Cardiac muscle cell (in vitro differentiated cells and primary cell): ENCODE results near the gene CDH23. TPM values are rescaled to one million over a fixed set of nuclear protein-coding genes. Genes with fewer than 3 reads are reported as not detected.

Experiments used
- DNase-seq, 2 donors: peaks; one replicate each; pipeline versions ENCODE4 v3.0.0 to v3.0.0-alpha.2; 2010 to 2017; ENCODE audit warnings: low read depth in 1 of 2, low spot score in 1 of 2
- H3K27ac ChIP-seq: fragments of 200-600 bp; sonication (generic); 2 replicates; pipeline ENCODE4 v1.5.1; 2016
- H3K27me3 ChIP-seq: fragments of 200-600 bp; sonication (generic); 2 replicates; pipeline ENCODE4 v1.6.0; 2016; ENCODE audit warnings: control low read depth
- H3K36me3 ChIP-seq: fragments of 200-600 bp; sonication (generic); 2 replicates; pipeline ENCODE4 v1.5.1; 2016; ENCODE audit warnings: control low read depth
- H3K4me1 ChIP-seq: fragments of 200-600 bp; sonication (generic); 2 replicates; pipeline ENCODE4 v1.8.1; 2017; ENCODE audit warnings: low read depth, mild to moderate bottlenecking, mixed run types
- H3K4me3 ChIP-seq: fragments of 200-600 bp; sonication (generic); 2 replicates; pipeline ENCODE4 v1.5.1; 2016; ENCODE audit warnings: mild to moderate bottlenecking
- H3K9me3 ChIP-seq: fragments of 200-600 bp; sonication (generic); 2 replicates; pipeline ENCODE4 v1.5.1; 2017; ENCODE audit warnings: low read depth, mild to moderate bottlenecking, control low read depth
- CTCF ChIP-seq: IDR thresholded peaks from 2 replicates; pipeline ENCODE4 v1.5.1; 2012; ENCODE audit warnings: low read depth, mild to moderate bottlenecking, low read length
- polyA plus RNA-seq: library from polyadenylated mRNA; unstranded; fragments of >200 nt; fragmentation: Nextera tagmentation; extraction: Ambion mirVana; gene quantifications from 2 replicates; pipeline ENCODE4 v1.2.1, GENCODE V29; 2016
- total RNA-seq: library from RNA; depleted of rRNA; stranded (reverse); fragments of >200 nt; gene quantifications from 2 replicates; pipeline ENCODE4 v1.2.3, GENCODE V29; 2016

The CDH23 gene
- total and polyA plus RNA-seq, 2 experiments from 2014 or later: 0.05 to 0.51 TPM

- Histone ChIP-seq H3K27ac (no peak overlapping the region), H3K4me3 (no peak overlapping the region), H3K36me3 (no peaks in the 10 kb centered on the region), H3K4me1 (peaks cover 6% of the 10 kb centered on the region), H3K27me3 (no peaks in the 10 kb centered on the region), H3K9me3 (no peaks in the 10 kb centered on the region)
- no peak for TF ChIP-seq CTCF
- no peak for DNase-seq
Observed at GRCh38 chr10:71651928-71652327, 255.2 kb downstream of the CDH23 start.

- H3K36me3 ChIP-seq: no peaks in the 10 kb centered on the region
- peaks cover 14% of the 10 kb centered on the region for H3K4me1 ChIP-seq
- no peak for TF ChIP-seq CTCF
- no peak overlapping the region for H3K4me3 ChIP-seq
- H3K27ac ChIP-seq: no peak overlapping the region
- H3K9me3 ChIP-seq: no peaks in the 10 kb centered on the region
- H3K27me3 ChIP-seq: no peaks in the 10 kb centered on the region
- no peak for DNase-seq
Observed at GRCh38 chr10:71653044-71653443, 256.3 kb downstream of the CDH23 start.

- H3K27me3 ChIP-seq: no peaks in the 10 kb centered on the region
- H3K9me3 ChIP-seq: no peaks in the 10 kb centered on the region
- no peak overlapping the region for H3K4me3 ChIP-seq
- H3K4me1 ChIP-seq: peaks cover 16% of the 10 kb centered on the region
- H3K27ac ChIP-seq: no peak overlapping the region
- no peak for TF ChIP-seq CTCF
- no peak for DNase-seq
- H3K36me3 ChIP-seq: no peaks in the 10 kb centered on the region
Observed at GRCh38 chr10:71656220-71656619, 259.5 kb downstream of the CDH23 start.

GRCh38 chr10:71657604-71658466, 261.1 kb downstream of the CDH23 start:
- H3K9me3 ChIP-seq: no peaks in the 10 kb centered on the region
- DNase-seq: no peak
- H3K4me3 ChIP-seq: no peak overlapping the region
- no peak overlapping the region for H3K27ac ChIP-seq
- H3K4me1 ChIP-seq: peaks cover 16% of the 10 kb centered on the region
- no peaks in the 10 kb centered on the region for H3K36me3 ChIP-seq
- H3K27me3 ChIP-seq: no peaks in the 10 kb centered on the region
- TF ChIP-seq CTCF: no peak

GRCh38 chr10:71658467-71658745, 261.7 kb downstream of the CDH23 start:
- Histone ChIP-seq H3K27ac (no peak overlapping the region), H3K4me3 (no peak overlapping the region), H3K27me3 (no peaks in the 10 kb centered on the region), H3K36me3 (no peaks in the 10 kb centered on the region), H3K4me1 (peaks cover 16% of the 10 kb centered on the region), H3K9me3 (no peaks in the 10 kb centered on the region)
- no peak for DNase-seq
- TF ChIP-seq CTCF: no peak
